ENCODE results near the gene CHTOP. TPM values are rescaled to one million over a fixed set of nuclear protein-coding genes. Genes with fewer than 3 reads are reported as not detected.

CHTOP gene
- total RNA-seq, 2 donors from 2014 or later = 39.0 to 78.0 TPM

DNA sequence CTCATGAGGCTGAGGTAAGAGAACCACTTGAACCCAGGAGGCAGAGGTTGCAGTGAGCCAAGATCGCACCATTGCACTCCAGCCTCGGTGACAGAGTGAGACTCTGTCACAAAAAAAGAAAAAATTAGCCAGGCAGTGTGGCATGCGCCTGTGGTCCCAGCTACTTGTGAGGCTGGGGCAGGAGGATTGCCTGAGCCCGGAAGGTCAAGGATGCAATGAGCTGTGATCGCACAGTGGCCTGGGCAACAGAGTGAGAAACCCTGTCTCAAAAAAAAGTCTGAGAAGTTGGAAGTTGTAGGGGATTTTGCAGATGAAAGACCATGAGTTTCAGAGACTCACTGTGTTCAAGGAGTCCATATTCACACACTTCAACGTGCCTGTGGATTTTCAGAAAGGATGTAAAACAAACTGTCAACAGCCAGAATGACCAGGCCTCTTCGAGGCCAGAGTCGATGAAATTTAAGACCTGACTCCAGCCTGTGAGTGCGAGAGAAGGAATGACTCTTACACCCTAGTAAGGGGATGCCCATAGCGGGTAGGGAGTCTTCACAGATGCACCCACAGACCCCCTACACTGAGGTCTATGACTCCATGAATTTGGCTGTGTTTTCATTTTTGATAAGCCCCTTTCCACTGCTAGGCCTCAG lies 8.8 kb upstream of the CHTOP start:
- no peak overlapping the region for H3K27ac ChIP-seq
- no peak for TF ChIP-seq CTCF (IDR thresholded peaks at IDR 0.05)
- ATAC-seq (ENCODE audit: insufficient number of reproducible peaks, low FRiP score, low read depth) = no peak
- no peak overlapping the region for H3K4me3 ChIP-seq
- no peaks in the 10 kb centered on the region for H3K9me3 ChIP-seq
- no peak for DNase-seq (ENCODE audit: low spot score)
- H3K36me3 ChIP-seq = no peaks in the 10 kb centered on the region
- H3K4me1 ChIP-seq (ENCODE audit: control insufficient read depth in 1 of 2, low read depth in 2 of 2) = peaks cover 6 to 32% of the 10 kb centered on the region in 2 donors
- H3K27me3 ChIP-seq (replicated peaks; ENCODE audit: insufficient read depth) = no peaks in the 10 kb centered on the region

DNA sequence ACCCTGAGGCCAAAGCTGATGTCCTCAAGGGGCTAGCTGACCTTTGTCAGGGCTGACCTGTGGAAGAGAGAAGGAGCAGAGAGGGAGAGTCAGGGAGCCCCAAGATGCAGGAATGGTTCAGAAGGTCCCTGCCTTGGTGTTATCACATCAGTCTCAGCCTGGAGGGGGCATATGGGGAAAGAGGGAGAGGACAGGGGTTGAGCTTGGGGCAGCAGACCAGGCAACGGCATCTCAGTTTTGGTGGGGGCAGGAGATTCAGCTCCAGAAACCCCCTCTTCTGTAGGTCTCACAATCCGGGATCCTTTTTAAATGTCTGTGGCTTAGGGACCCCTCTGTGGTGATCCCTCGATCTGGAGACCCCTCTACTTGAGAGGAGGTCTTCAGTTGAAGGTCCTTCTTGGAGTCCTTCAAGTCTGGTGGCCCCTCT lies 7.4 kb upstream of the CHTOP start:
- no peak for TF ChIP-seq CTCF (IDR thresholded peaks at IDR 0.05)
- H3K9me3 ChIP-seq = no peaks in the 10 kb centered on the region
- ATAC-seq (ENCODE audit: insufficient number of reproducible peaks, low FRiP score, low read depth) (no peak), DNase-seq (ENCODE audit: low spot score) (no peak)
- H3K27ac ChIP-seq = peak overlapping the region; percentile 84 to 91
- peak overlapping the region; percentile 79 for H3K4me3 ChIP-seq
- peaks cover 6 to 35% of the 10 kb centered on the region in 2 donors for H3K4me1 ChIP-seq (ENCODE audit: control insufficient read depth in 1 of 2, low read depth in 2 of 2)
- no peaks in the 10 kb centered on the region for H3K36me3 ChIP-seq
- no peaks in the 10 kb centered on the region for H3K27me3 ChIP-seq (replicated peaks; ENCODE audit: insufficient read depth)

- DNase-seq (ENCODE audit: low spot score) (peak; percentile 30), ATAC-seq (ENCODE audit: insufficient number of reproducible peaks, low FRiP score, low read depth) (no peak)
- Histone ChIP-seq H3K27ac (peak within 1 kb of the TSS; percentile 84 to 91), H3K9me3 (no peaks in the 10 kb centered on the region), H3K4me3 (peak within 1 kb of the TSS; percentile 79), H3K4me1 (ENCODE audit: control insufficient read depth in 1 of 2, low read depth in 2 of 2) (peaks cover 6 to 35% of the 10 kb centered on the region in 2 donors), H3K27me3 (replicated peaks; ENCODE audit: insufficient read depth) (no peaks in the 10 kb centered on the region), H3K36me3 (no peaks in the 10 kb centered on the region)
- peak; percentile 56 for TF ChIP-seq CTCF (IDR thresholded peaks at IDR 0.05)
Measured at GRCh38 chr1:153626904-153627714, 6.8 kb upstream of the CHTOP start, which contains the start of gene S100A13. S100A13 (minus strand) TSS chr1:153627505; CDS start chr1:153626472, 1,033 bp downstream.

- no peaks in the 10 kb centered on the region for H3K36me3 ChIP-seq
- no peaks in the 10 kb centered on the region for H3K27me3 ChIP-seq (replicated peaks; ENCODE audit: insufficient read depth)
- DNase-seq (ENCODE audit: low spot score) (no peak), ATAC-seq (ENCODE audit: insufficient number of reproducible peaks, low FRiP score, low read depth) (no peak)
- H3K4me1 ChIP-seq (ENCODE audit: control insufficient read depth in 1 of 2, low read depth in 2 of 2) = peaks cover 6 to 35% of the 10 kb centered on the region in 2 donors
- H3K4me3 ChIP-seq = peak within 1 kb of the TSS; percentile 79
- peak within 1 kb of the TSS; percentile 84 to 91 for H3K27ac ChIP-seq
- no peak for TF ChIP-seq CTCF (IDR thresholded peaks at IDR 0.05)
- H3K9me3 ChIP-seq = no peaks in the 10 kb centered on the region
Measured at GRCh38 chr1:153627715-153628626, 5.9 kb upstream of the CHTOP start, which contains the start of gene S100A1. S100A1 (plus strand) TSS chr1:153628434; CDS start chr1:153630522, 2,088 bp downstream.
